Measurements from ENCODE around the gene TAAR8.
"Not testable (repeated sequence)": the region's sequence is repeated elsewhere in the genome, so short reads cannot be mapped to it uniquely, and the experiment has no call there.

The TAAR8 gene

GRCh38 chr6:132598473-132598872 is 46.0 kb downstream of the TAAR8 start:
- Histone ChIP-seq H3K27me3 (ENCODE audit: control insufficient read depth, insufficient read depth, low read length) (peaks cover 40% of the 10 kb centered on the region), H3K4me1 (ENCODE audit: control insufficient read depth, insufficient read depth, low read length) (peaks cover 6% of the 10 kb centered on the region)

GRCh38 chr6:132600900-132601299 is 48.4 kb downstream of the TAAR8 start:
- not testable (repeated sequence) for H3K36me3 ChIP-seq (ENCODE audit: control insufficient read depth, insufficient read depth, low read length); H3K9ac ChIP-seq (ENCODE audit: low read length); H3K4me3 ChIP-seq (ENCODE audit: low read length); H3K9me3 ChIP-seq (ENCODE audit: control insufficient read depth, low read length)
- Histone ChIP-seq H3K4me1 (ENCODE audit: control insufficient read depth, insufficient read depth, low read length) (peaks cover 14% of the 10 kb centered on the region), H3K27me3 (ENCODE audit: control insufficient read depth, insufficient read depth, low read length) (peaks cover 23% of the 10 kb centered on the region)

More at GRCh38 chr6:132598473-132598872, 46.0 kb downstream of the TAAR8 start:
- Histone ChIP-seq H3K4me3 (ENCODE audit: low read length) (no peak overlapping the region), H3K9ac (ENCODE audit: low read length) (no peak overlapping the region), H3K36me3 (ENCODE audit: control insufficient read depth, insufficient read depth, low read length) (no peaks in the 10 kb centered on the region), H3K9me3 (ENCODE audit: control insufficient read depth, low read length) (no peaks in the 10 kb centered on the region)
